ENCODE measurements around the gene PAAF1.

- TF ChIP-seq, protein P1, sequence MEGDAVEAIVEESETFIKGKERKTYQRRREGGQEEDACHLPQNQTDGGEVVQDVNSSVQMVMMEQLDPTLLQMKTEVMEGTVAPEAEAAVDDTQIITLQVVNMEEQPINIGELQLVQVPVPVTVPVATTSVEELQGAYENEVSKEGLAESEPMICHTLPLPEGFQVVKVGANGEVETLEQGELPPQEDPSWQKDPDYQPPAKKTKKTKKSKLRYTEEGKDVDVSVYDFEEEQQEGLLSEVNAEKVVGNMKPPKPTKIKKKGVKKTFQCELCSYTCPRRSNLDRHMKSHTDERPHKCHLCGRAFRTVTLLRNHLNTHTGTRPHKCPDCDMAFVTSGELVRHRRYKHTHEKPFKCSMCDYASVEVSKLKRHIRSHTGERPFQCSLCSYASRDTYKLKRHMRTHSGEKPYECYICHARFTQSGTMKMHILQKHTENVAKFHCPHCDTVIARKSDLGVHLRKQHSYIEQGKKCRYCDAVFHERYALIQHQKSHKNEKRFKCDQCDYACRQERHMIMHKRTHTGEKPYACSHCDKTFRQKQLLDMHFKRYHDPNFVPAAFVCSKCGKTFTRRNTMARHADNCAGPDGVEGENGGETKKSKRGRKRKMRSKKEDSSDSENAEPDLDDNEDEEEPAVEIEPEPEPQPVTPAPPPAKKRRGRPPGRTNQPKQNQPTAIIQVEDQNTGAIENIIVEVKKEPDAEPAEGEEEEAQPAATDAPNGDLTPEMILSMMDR (IDR thresholded peaks at IDR 0.05; ENCODE audit: low read length): no peak
- no peak for TF ChIP-seq EZH2 (IDR thresholded peaks at IDR 0.05; ENCODE audit: borderline replicate concordance, low read length)
Observed at GRCh38 chr11:73856031-73856567, 20.7 kb upstream of the PAAF1 start.

Measured in OCI-LY1 (cell line).